Ramos (cell line): ENCODE results near the gene COL6A6.
"Not testable (repeated sequence)": the region's sequence is repeated elsewhere in the genome, so short reads cannot be mapped to it uniquely, and the experiment has no call there.

Experiments used
- in situ Hi-C: fragments of 300-500 bp; cut with MboI; formaldehyde crosslinking; loops from one replicate; pipeline ENCODE4 v1.14.3; 2022; ENCODE audit warnings: low sequenced_read_pairs; ENCODE audit not compliant: unreplicated experiment

Gene COL6A6

DNA sequence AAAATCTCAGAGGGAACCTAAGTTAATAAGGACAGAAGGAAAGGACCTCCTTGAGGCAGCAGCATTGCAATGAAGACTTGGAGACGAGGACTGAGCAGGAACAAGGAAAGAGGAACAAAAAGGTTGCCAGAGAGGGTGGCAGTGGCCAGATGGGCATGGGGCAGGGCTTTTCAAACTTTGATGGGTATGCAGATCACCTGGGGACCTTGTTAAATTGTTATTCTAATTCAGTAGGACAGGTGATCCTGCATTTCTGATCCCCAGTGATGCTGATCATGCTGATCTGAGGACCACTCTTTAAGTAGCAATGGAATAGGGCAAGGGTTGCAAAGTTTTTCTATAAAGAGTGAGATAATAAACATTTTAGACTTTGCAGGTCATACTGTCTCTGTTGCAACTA is 11.1 kb downstream of the COL6A6 start:
- in situ Hi-C loops, result no loop called here

DNA sequence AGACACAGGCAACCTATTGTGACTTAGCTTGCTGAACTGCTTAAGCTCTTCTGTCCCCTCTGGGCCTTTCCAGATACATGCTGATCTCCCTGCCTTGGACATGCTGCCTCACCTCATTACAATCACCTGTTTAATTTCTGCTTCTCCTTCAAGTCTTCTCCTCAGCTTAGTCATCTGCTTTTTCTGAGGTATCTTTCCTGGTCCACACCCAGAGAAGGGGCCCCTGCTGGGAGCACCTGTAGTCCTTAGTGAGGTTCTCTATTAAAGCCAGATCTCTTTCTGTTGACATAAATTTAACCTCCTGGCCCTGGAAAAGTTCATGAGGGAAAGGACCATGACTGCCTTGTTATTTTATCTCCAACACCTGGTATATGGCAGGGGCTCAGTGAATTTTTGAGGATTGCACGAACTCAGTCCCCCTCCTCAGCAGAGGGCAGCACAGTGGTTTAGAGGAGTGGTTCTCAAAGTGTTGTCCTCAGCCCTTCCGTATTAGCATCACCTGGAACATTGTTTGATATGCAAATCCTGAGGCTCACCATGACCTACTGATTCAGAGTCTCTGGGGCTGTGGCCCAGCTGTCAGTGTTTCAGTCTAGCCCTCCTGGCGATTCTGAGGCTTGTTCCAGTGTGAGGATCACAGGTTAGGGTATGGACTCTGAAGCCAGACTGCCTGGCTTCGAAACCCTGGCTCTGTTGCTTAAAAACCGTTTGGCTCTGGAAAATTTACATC is 12.7 kb downstream of the COL6A6 start:
- in situ Hi-C loops, result no loop called here

DNA sequence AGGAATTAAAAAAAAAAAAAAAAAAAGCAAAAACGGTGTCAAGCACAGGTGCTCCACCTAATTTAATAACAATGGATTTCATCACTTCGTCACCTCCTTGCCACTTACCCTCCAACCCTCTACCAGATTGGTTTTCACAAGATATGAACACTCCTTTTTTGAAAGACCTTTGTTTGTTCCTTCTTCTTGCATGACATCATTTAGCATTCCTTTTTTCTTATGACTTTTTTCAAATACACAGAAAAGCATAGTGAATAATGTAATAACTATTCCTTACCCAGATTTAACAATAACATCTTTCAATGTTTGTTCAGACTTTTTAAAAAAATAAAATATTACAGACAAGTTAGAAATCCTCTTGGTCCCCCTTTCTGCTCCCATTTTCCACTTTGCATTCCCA is 16.3 kb downstream of the COL6A6 start:
- in situ Hi-C loops, result no loop called here

DNA sequence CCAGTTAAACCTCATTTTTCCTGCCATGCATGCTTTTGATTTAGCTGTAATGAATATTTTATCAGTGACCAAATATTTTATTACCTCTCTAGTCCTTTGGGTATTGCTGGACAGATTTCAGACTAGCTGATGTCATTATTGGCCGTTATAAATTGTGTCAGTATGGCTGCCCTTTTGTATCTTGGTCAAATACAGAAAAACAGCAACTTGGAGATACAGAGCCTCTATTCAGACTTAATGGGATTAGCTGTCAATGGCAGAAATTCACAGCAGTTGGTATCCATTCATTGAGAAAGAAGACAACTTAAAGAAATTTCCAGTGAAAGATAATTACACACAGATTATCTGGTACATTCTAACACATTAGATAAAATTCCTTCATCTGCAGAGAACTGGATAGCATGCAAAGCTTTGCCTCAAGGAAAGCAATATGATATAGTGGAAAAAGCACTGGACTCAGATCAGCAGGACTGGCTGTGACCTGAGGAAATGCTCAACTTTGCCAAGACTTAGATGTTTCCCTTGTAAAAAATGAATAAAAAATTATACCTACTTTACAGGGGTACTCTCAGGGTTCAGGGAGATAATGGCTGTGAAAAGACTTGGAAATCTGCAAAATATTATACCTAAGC is 20.8 kb downstream of the COL6A6 start:
- in situ Hi-C loops, result no loop called here

DNA sequence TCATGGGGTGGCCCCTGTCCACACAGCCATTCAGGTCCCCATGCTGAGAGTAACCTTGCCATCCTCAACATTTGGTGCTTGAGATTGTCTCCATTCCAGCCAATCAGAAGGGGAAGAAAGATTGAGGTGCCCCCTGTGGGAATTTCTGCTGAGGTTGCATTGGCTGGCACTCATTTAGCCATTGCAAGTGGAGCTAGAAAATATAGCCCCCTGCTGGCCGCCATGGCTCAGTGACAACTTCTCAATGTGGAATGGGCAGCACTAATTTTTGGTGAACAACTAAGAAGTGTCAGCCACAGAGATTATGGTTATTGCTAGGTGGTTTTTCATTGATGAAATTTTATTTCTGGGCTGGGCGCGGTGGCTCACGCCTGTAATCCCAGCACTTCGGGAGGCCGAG is 22.0 kb downstream of the COL6A6 start:
- in situ Hi-C loops, result no loop called here

DNA sequence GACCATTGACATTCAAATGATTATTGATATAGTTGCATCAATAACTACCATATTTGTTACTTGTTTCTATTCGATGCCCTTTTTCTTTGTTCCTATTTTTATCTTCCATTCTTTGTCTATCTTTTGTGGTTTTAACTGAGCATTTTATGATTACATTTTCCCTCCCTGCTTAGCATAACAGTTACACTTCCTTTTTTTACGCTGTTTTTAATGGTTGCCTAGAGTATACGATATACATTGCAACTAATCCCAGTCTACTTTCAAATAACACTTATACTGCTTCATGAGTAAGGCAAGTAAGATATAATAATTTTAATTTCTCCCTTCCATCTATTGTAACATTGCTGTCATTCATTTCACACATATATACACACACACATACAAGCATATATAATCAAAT is 26.3 kb downstream of the COL6A6 start:
- in situ Hi-C loops, result no loop called here

DNA sequence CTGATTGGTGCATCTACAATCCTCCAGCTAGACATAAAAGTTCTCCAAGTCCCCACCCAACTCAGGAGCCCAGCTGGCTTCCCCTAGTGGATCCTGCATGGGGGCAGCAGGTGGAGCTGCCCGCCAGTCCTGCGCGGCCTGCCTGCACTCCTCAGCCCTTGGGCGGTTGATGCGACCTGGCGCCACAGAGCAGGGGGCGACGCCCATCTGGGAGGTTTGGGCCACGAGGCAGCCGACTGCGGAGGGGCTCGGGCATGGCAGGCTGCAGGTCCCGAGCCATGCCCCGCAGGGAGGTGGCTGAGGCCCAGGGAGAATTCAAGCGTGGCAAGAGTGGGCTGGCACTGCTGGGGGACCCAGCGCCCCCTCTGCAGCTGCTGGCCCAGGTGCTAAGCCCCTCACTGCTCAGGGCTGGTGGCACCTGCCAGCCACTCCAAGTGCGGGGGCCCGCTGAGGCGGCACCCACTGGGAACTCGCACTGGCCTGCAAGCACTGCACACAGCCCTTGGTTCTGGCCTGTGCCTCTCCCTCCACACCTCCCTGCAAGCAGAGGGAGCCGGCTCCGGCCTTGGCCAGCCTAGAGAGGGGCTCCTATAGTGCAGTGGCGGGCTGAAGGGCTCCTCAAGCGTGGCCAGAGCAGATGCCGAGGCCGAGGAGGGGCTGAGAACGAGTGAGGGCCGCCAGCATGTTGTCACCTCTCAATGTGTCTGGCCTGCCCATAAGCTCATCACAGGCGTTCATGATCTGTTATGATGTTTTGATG is 30.1 kb downstream of the COL6A6 start:
- in situ Hi-C loops, result no loop called here

DNA sequence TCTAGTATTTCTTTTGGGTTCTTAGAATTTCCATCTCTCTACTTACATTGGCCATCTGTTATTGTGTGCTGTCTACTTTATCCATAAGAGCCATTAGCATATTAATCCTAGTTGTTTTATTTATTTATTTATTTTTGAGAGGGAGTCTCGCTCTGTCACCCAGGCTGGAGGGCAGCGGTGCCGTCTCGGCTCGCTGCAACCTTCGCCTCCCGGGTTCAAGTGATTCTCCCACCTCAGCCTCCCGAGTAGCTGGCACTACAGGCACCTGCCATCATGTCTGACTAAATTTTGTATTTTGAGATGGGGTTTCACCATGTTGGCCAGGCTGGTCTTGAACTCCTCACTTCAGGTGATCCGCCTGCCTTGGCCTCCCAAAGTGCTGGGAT is 30.7 kb downstream of the COL6A6 start:
- in situ Hi-C loops, result not testable (repeated sequence)

DNA sequence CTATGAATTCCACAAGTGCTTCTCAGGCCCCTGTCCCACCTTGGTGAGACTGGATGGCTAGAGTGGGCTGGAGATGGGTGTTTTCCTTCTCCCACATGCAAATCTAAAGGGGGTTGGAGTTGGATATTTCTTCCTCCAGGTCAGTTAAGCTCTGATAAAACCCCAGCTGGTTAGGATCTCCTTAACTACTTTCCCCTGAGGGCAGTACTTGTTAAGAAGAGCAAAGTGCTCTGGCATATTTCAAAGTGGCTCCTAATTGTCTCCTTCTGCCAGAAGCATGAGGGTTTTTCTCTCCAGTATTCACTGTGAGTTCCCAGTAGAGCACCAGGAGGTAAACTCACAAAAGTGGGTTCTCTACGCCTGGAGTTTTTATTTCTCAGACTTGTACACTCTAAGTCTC is 31.4 kb downstream of the COL6A6 start:
- in situ Hi-C loops, result no loop called here

DNA sequence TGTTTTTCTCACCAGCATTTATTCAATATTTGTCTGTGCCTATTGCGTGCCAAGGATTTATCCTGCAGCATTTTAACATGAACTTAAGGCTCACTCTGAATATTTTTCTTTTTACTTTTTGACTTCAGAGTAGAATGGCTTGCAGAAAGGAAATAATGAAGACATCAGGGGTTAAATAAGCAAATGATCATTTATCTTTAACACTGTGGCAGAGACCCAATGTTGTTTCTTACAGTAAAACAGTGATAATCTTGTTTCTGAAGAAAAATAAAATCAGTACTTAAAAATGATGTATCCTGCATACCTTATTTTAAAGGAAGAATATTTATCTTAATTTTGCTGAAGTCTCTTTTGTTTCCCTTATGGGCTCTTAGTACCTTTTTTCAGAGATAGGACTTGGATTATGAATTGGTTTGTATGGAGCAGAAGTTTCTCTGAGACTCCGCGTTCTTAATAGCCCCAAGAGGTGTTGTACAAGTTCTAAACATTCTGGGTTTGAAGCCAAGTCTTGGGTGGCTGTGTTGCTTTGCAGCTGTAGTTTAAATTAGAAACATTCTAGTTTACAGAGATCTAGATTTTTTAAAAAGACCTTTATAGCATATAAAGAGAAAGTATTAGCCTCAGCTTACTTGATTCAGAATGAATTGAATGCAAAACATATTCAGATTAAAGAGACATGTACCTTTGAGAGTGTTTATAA is 40.5 kb downstream of the COL6A6 start:
- in situ Hi-C loops, result no loop called here

DNA sequence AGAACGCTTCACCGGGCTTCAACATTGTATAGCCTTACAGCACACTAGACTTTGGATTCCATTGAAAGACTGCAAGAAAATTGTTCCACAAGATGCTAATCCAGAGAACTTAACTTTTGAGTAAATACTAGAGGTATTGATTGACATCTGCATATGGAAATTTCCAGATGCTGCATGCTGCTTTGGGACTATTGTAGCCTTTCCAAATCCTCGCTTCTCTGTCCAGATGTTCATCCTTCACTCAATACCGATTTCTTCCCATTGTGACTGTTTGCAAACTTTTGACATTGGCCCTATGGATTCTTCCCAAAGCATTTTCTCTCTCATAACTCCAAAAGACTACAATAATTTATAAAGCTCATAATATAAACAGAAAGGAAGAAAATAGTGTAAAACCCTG is 41.4 kb downstream of the COL6A6 start:
- in situ Hi-C loops, result no loop called here

DNA sequence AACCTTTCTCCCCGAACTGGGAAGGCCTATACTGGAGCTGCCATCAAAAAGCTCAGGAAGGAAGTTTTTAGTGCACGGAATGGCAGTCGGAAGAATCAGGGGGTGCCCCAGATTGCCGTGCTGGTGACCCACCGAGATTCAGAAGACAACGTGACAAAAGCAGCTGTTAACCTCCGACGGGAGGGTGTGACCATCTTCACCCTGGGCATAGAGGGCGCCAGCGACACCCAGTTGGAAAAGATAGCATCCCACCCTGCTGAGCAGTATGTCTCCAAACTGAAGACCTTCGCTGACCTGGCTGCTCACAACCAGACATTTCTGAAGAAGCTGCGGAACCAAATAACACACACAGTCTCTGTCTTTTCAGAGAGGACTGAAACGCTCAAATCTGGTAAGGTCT is 48.2 kb downstream of the COL6A6 start:
- in situ Hi-C loops, result no loop called here
